DND-41 (cell line): ENCODE measurements around the gene MGAT5.

Experiments used
- CTCF ChIP-seq: IDR thresholded peaks from 2 replicates; pipeline ENCODE4 v1.5.1; 2012; ENCODE audit warnings: borderline replicate concordance, low read length, moderate library complexity, mild to moderate bottlenecking; ENCODE audit not compliant: poor library complexity, severe bottlenecking; ENCODE audit errors: extremely low read depth
- EZH2 ChIP-seq: IDR thresholded peaks from 3 replicates; pipeline ENCODE4 v1.6.1; 2012; ENCODE audit warnings: borderline replicate concordance, low read depth, mild to moderate bottlenecking, moderate library complexity, low read length, inconsistent platforms; ENCODE audit not compliant: severe bottlenecking

- TF ChIP-seq CTCF (no peak), EZH2 (no peak)
Observed at GRCh38 chr2:134500211-134500935, 246.5 kb downstream of the MGAT5 start.
